Ishikawa (cell line): ENCODE results near the gene RXRA.

Experiments
- CEBPB ChIP-seq: IDR thresholded peaks from 2 replicates; pipeline ENCODE4 v1.6.1; 2012
- CREB1 ChIP-seq: IDR thresholded peaks from 2 replicates; pipeline ENCODE4 v1.6.1; 2012; ENCODE audit warnings: low read depth
- EGR1 ChIP-seq: IDR thresholded peaks from 2 replicates; pipeline ENCODE4 v1.6.1; 2012
- EP300 ChIP-seq: IDR thresholded peaks from 2 replicates; pipeline ENCODE4 v1.6.1; 2012; ENCODE audit warnings: borderline replicate concordance
- FOXM1 ChIP-seq: IDR thresholded peaks from 2 replicates; pipeline ENCODE4 v1.6.1; 2012; ENCODE audit warnings: low read depth, borderline replicate concordance
- MAX ChIP-seq: IDR thresholded peaks from 2 replicates; pipeline ENCODE4 v1.6.1; 2012
- NFIC ChIP-seq: IDR thresholded peaks from 2 replicates; pipeline ENCODE4 v1.6.1; 2012
- RAD21 ChIP-seq: IDR thresholded peaks from 2 replicates; pipeline ENCODE4 v1.6.1; 2012; ENCODE audit warnings: low read depth
- REST ChIP-seq: IDR thresholded peaks from 2 replicates; pipeline ENCODE4 v1.6.1; 2012; ENCODE audit warnings: low read depth, mild to moderate bottlenecking
- TAF1 ChIP-seq: IDR thresholded peaks from 2 replicates; pipeline ENCODE4 v1.6.1; 2012; ENCODE audit warnings: low read depth, mild to moderate bottlenecking
- TCF12 ChIP-seq: IDR thresholded peaks from 2 replicates; pipeline ENCODE4 v1.6.1; 2012; ENCODE audit warnings: low read depth
- TEAD4 ChIP-seq: IDR thresholded peaks from 2 replicates; pipeline ENCODE4 v1.6.1; 2012
- USF1 ChIP-seq: IDR thresholded peaks from 2 replicates; pipeline ENCODE4 v1.6.1; 2012
- YY1 ChIP-seq: IDR thresholded peaks from 2 replicates; pipeline ENCODE4 v1.6.1; 2012; ENCODE audit warnings: low read depth
- ZBTB7A ChIP-seq: IDR thresholded peaks from 2 replicates; pipeline ENCODE4 v1.6.1; 2012; ENCODE audit warnings: low read depth

Gene RXRA

GRCh38 chr9:134431626-134432025 is 105.4 kb downstream of the RXRA start:
- TF ChIP-seq ZBTB7A (no peak), TEAD4 (no peak), EGR1 (no peak), TAF1 (no peak), FOXM1 (no peak), MAX (no peak), NFIC (no peak), REST (no peak), CREB1 (no peak), USF1 (no peak), CEBPB (no peak), EP300 (no peak), TCF12 (no peak), YY1 (no peak)

- TF ChIP-seq CEBPB = no peak
- TF ChIP-seq RAD21 = no peak
- no peak for TF ChIP-seq ZBTB7A
- no peak for TF ChIP-seq YY1
- no peak for TF ChIP-seq TEAD4
- no peak for TF ChIP-seq MAX
- TF ChIP-seq USF1 = no peak
- no peak for TF ChIP-seq CREB1
- no peak for TF ChIP-seq FOXM1
- no peak for TF ChIP-seq NFIC
- TF ChIP-seq EGR1 = no peak
- TF ChIP-seq TCF12 = no peak
- no peak for TF ChIP-seq REST
- TF ChIP-seq EP300 = no peak
- TF ChIP-seq TAF1 = no peak
These were observed 106.2 kb downstream of the RXRA start for GRCh38 chr9:134432471-134432870.

- TF ChIP-seq FOXM1 (no peak), TCF12 (no peak), EGR1 (no peak), CEBPB (no peak), ZBTB7A (no peak), TAF1 (no peak), MAX (no peak), EP300 (no peak), USF1 (no peak), CREB1 (no peak), TEAD4 (no peak), RAD21 (no peak), REST (no peak), NFIC (no peak)
These were observed 106.8 kb downstream of the RXRA start for GRCh38 chr9:134433101-134433500.
